Measurements from ENCODE around the gene PATJ.
"Not testable (repeated sequence)": the region's sequence is repeated elsewhere in the genome, so short reads cannot be mapped to it uniquely, and the experiment has no call there.

PATJ gene

GRCh38 chr1:61818992-61819391 lies 76.7 kb downstream of the PATJ start:
- H3K4me2 ChIP-seq (ENCODE audit: low read length): no peak overlapping the region
- no peaks in the 10 kb centered on the region for H3K79me1 ChIP-seq (ENCODE audit: low read length)
- no peak overlapping the region for H3K27ac ChIP-seq (ENCODE audit: low read depth, low read length)
- H3K56ac ChIP-seq (ENCODE audit: low read length): no peak overlapping the region
- H3K4me3 ChIP-seq (ENCODE audit: low read length): no peak overlapping the region
- DNase-seq: peak; percentile 36
- H3K36me3 ChIP-seq (ENCODE audit: control insufficient read depth, insufficient read depth, low read length): peaks cover 2% of the 10 kb centered on the region
- no peak overlapping the region for H4K5ac ChIP-seq (ENCODE audit: low read length)
- H2BK5ac ChIP-seq (ENCODE audit: low read length): no peak overlapping the region
- H3K4me1 ChIP-seq (ENCODE audit: control insufficient read depth, low read depth, low read length): peaks cover 3% of the 10 kb centered on the region
- H3K23ac ChIP-seq (ENCODE audit: low read length): no peak overlapping the region
- H4K8ac ChIP-seq (ENCODE audit: low read depth, low read length): no peak overlapping the region
- no CpG with 5 or more reads among the region's 1 CpG for WGBS (ENCODE audit: extremely low coverage, insufficient coverage, low lambda C conversion rate)
- H3K4ac ChIP-seq (ENCODE audit: low read depth, low read length): no peak overlapping the region
- no peak overlapping the region for H3K9ac ChIP-seq (ENCODE audit: low read length)
- no peak overlapping the region for H2BK120ac ChIP-seq (ENCODE audit: low read depth, low read length)
- no peaks in the 10 kb centered on the region for H3K27me3 ChIP-seq (ENCODE audit: insufficient read depth, low read length, poor library complexity)
- no peak overlapping the region for H2BK15ac ChIP-seq (replicated peaks; ENCODE audit: low read depth)
- H3K79me2 ChIP-seq (ENCODE audit: control insufficient read depth, insufficient read depth, low read length): no peaks in the 10 kb centered on the region
- H3K18ac ChIP-seq (ENCODE audit: low read length): no peak overlapping the region
- H2AK5ac ChIP-seq (ENCODE audit: low read length): no peak overlapping the region

- no peaks in the 10 kb centered on the region for H3K79me2 ChIP-seq (ENCODE audit: control insufficient read depth, insufficient read depth, low read length)
- no peaks in the 10 kb centered on the region for H3K27me3 ChIP-seq (ENCODE audit: insufficient read depth, low read length, poor library complexity)
- H3K23ac ChIP-seq (ENCODE audit: low read length): no peak overlapping the region
- peaks cover 2% of the 10 kb centered on the region for H3K36me3 ChIP-seq (ENCODE audit: control insufficient read depth, insufficient read depth, low read length)
- no peak overlapping the region for H4K5ac ChIP-seq (ENCODE audit: low read length)
- no peak overlapping the region for H3K56ac ChIP-seq (ENCODE audit: low read length)
- H3K18ac ChIP-seq (ENCODE audit: low read length): no peak overlapping the region
- H3K4me2 ChIP-seq (ENCODE audit: low read length): no peak overlapping the region
- H2AK5ac ChIP-seq (ENCODE audit: low read length): no peak overlapping the region
- no peak overlapping the region for H2BK120ac ChIP-seq (ENCODE audit: low read depth, low read length)
- no peak overlapping the region for H4K8ac ChIP-seq (ENCODE audit: low read depth, low read length)
- H3K79me1 ChIP-seq (ENCODE audit: low read length): no peaks in the 10 kb centered on the region
- H3K9ac ChIP-seq (ENCODE audit: low read length): no peak overlapping the region
- H3K4me1 ChIP-seq (ENCODE audit: control insufficient read depth, low read depth, low read length): peaks cover 3% of the 10 kb centered on the region
- no peak overlapping the region for H3K27ac ChIP-seq (ENCODE audit: low read depth, low read length)
- WGBS (ENCODE audit: extremely low coverage, insufficient coverage, low lambda C conversion rate): no CpG with 5 or more reads among the region's 9 CpGs
- no peak overlapping the region for H2BK5ac ChIP-seq (ENCODE audit: low read length)
- H3K4ac ChIP-seq (ENCODE audit: low read depth, low read length): no peak overlapping the region
- DNase-seq: no peak
- no peak overlapping the region for H2BK15ac ChIP-seq (replicated peaks; ENCODE audit: low read depth)
- H3K4me3 ChIP-seq (ENCODE audit: low read length): no peak overlapping the region
Measured at GRCh38 chr1:61819421-61819820, 77.1 kb downstream of the PATJ start.

GRCh38 chr1:61825393-61825792 lies 83.1 kb downstream of the PATJ start:
- DNase-seq: no peak

GRCh38 chr1:61828805-61829204 lies 86.5 kb downstream of the PATJ start:
- Histone ChIP-seq H4K8ac (ENCODE audit: low read depth, low read length) (no peak overlapping the region), H3K4me1 (ENCODE audit: control insufficient read depth, low read depth, low read length) (no peaks in the 10 kb centered on the region), H2BK15ac (replicated peaks; ENCODE audit: low read depth) (no peak overlapping the region), H3K27me3 (ENCODE audit: insufficient read depth, low read length, poor library complexity) (no peaks in the 10 kb centered on the region), H2BK5ac (ENCODE audit: low read length) (no peak overlapping the region), H3K4me3 (ENCODE audit: low read length) (no peak overlapping the region), H4K5ac (ENCODE audit: low read length) (no peak overlapping the region), H3K79me1 (ENCODE audit: low read length) (no peaks in the 10 kb centered on the region), H3K56ac (ENCODE audit: low read length) (no peak overlapping the region), H3K27ac (ENCODE audit: low read depth, low read length) (no peak overlapping the region), H3K4ac (ENCODE audit: low read depth, low read length) (no peak overlapping the region), H2AK5ac (ENCODE audit: low read length) (no peak overlapping the region), H3K18ac (ENCODE audit: low read length) (no peak overlapping the region), H3K23ac (ENCODE audit: low read length) (no peak overlapping the region), H3K36me3 (ENCODE audit: control insufficient read depth, insufficient read depth, low read length) (no peaks in the 10 kb centered on the region), H3K4me2 (ENCODE audit: low read length) (no peak overlapping the region), H3K79me2 (ENCODE audit: control insufficient read depth, insufficient read depth, low read length) (no peaks in the 10 kb centered on the region), H3K9ac (ENCODE audit: low read length) (no peak overlapping the region), H2BK120ac (ENCODE audit: low read depth, low read length) (no peak overlapping the region)
- WGBS (ENCODE audit: extremely low coverage, insufficient coverage, low lambda C conversion rate): no CpG with 5 or more reads among the region's 3 CpGs
- no peak for DNase-seq

More at GRCh38 chr1:61825393-61825792, 83.1 kb downstream of the PATJ start:
- Histone ChIP-seq H3K4ac (ENCODE audit: low read depth, low read length) (no peak overlapping the region), H3K4me1 (ENCODE audit: control insufficient read depth, low read depth, low read length) (no peaks in the 10 kb centered on the region), H2BK15ac (replicated peaks; ENCODE audit: low read depth) (no peak overlapping the region), H3K4me2 (ENCODE audit: low read length) (no peak overlapping the region), H4K8ac (ENCODE audit: low read depth, low read length) (no peak overlapping the region), H4K5ac (ENCODE audit: low read length) (no peak overlapping the region), H3K79me2 (ENCODE audit: control insufficient read depth, insufficient read depth, low read length) (no peaks in the 10 kb centered on the region), H3K36me3 (ENCODE audit: control insufficient read depth, insufficient read depth, low read length) (peaks cover 2% of the 10 kb centered on the region), H3K4me3 (ENCODE audit: low read length) (no peak overlapping the region), H3K23ac (ENCODE audit: low read length) (no peak overlapping the region), H2BK5ac (ENCODE audit: low read length) (no peak overlapping the region), H3K9ac (ENCODE audit: low read length) (no peak overlapping the region), H2BK120ac (ENCODE audit: low read depth, low read length) (no peak overlapping the region), H2AK5ac (ENCODE audit: low read length) (no peak overlapping the region), H3K79me1 (ENCODE audit: low read length) (no peaks in the 10 kb centered on the region), H3K27ac (ENCODE audit: low read depth, low read length) (no peak overlapping the region), H3K27me3 (ENCODE audit: insufficient read depth, low read length, poor library complexity) (no peaks in the 10 kb centered on the region), H3K56ac (ENCODE audit: low read length) (no peak overlapping the region), H3K18ac (ENCODE audit: low read length) (no peak overlapping the region)
- WGBS (ENCODE audit: extremely low coverage, insufficient coverage, low lambda C conversion rate): no CpG with 5 or more reads among the region's 1 CpG

- no peak for DNase-seq
- Histone ChIP-seq H3K4ac (ENCODE audit: low read depth, low read length) (no peak overlapping the region), H3K56ac (ENCODE audit: low read length) (no peak overlapping the region), H3K4me3 (ENCODE audit: low read length) (no peak overlapping the region), H3K18ac (ENCODE audit: low read length) (no peak overlapping the region), H3K23ac (ENCODE audit: low read length) (no peak overlapping the region), H4K8ac (ENCODE audit: low read depth, low read length) (no peak overlapping the region), H2AK5ac (ENCODE audit: low read length) (no peak overlapping the region), H3K36me3 (ENCODE audit: control insufficient read depth, insufficient read depth, low read length) (no peaks in the 10 kb centered on the region), H3K79me1 (ENCODE audit: low read length) (no peaks in the 10 kb centered on the region), H2BK120ac (ENCODE audit: low read depth, low read length) (no peak overlapping the region), H3K4me2 (ENCODE audit: low read length) (no peak overlapping the region), H3K9ac (ENCODE audit: low read length) (no peak overlapping the region), H3K27ac (ENCODE audit: low read depth, low read length) (no peak overlapping the region), H3K27me3 (ENCODE audit: insufficient read depth, low read length, poor library complexity) (no peaks in the 10 kb centered on the region), H4K5ac (ENCODE audit: low read length) (no peak overlapping the region), H3K4me1 (ENCODE audit: control insufficient read depth, low read depth, low read length) (no peaks in the 10 kb centered on the region), H3K79me2 (ENCODE audit: control insufficient read depth, insufficient read depth, low read length) (no peaks in the 10 kb centered on the region), H2BK15ac (replicated peaks; ENCODE audit: low read depth) (no peak overlapping the region), H2BK5ac (ENCODE audit: low read length) (no peak overlapping the region)
- no CpG with 5 or more reads among the region's 3 CpGs for WGBS (ENCODE audit: extremely low coverage, insufficient coverage, low lambda C conversion rate)
Measured at GRCh38 chr1:61836649-61837048, 94.4 kb downstream of the PATJ start.

- H2AK5ac ChIP-seq (ENCODE audit: low read length); H4K8ac ChIP-seq (ENCODE audit: low read depth, low read length); H3K18ac ChIP-seq (ENCODE audit: low read length); H2BK5ac ChIP-seq (ENCODE audit: low read length); H2BK120ac ChIP-seq (ENCODE audit: low read depth, low read length); H3K9ac ChIP-seq (ENCODE audit: low read length); H3K56ac ChIP-seq (ENCODE audit: low read length); H3K36me3 ChIP-seq (ENCODE audit: control insufficient read depth, insufficient read depth, low read length); H3K23ac ChIP-seq (ENCODE audit: low read length); DNase-seq; H2BK15ac ChIP-seq (replicated peaks; ENCODE audit: low read depth); H3K4ac ChIP-seq (ENCODE audit: low read depth, low read length); H4K5ac ChIP-seq (ENCODE audit: low read length); H3K4me1 ChIP-seq (ENCODE audit: control insufficient read depth, low read depth, low read length); H3K27me3 ChIP-seq (ENCODE audit: insufficient read depth, low read length, poor library complexity); H3K4me2 ChIP-seq (ENCODE audit: low read length); H3K4me3 ChIP-seq (ENCODE audit: low read length); H3K79me1 ChIP-seq (ENCODE audit: low read length); H3K79me2 ChIP-seq (ENCODE audit: control insufficient read depth, insufficient read depth, low read length); H3K27ac ChIP-seq (ENCODE audit: low read depth, low read length): not testable (repeated sequence)
- WGBS (ENCODE audit: extremely low coverage, insufficient coverage, low lambda C conversion rate): no CpG with 5 or more reads among the region's 6 CpGs
Measured at GRCh38 chr1:61837607-61838006, 95.3 kb downstream of the PATJ start.
